Limb (tissue), 2 donors: ENCODE measurements around the gene GRPEL1.
"Not testable (repeated sequence)": the region's sequence is repeated elsewhere in the genome, so short reads cannot be mapped to it uniquely, and the experiment has no call there.

Source experiments
- DNase-seq, 2 donors: peaks; one replicate each; pipeline ENCODE4 v3.0.0-alpha.2; 2016; ENCODE audit errors: extremely low spot score in 2 of 2

GRPEL1 gene

GRCh38 chr4:7092026-7092425 is 24.2 kb upstream of the GRPEL1 start:
- DNase-seq = no peak

GRCh38 chr4:7089213-7089986 is 21.5 kb upstream of the GRPEL1 start:
- DNase-seq = peak in 1 of 2 donors; percentile 2

GRCh38 chr4:7087036-7087435 is 19.2 kb upstream of the GRPEL1 start:
- no peak for DNase-seq

- no peak for DNase-seq
Observed at GRCh38 chr4:7086384-7086783, 18.5 kb upstream of the GRPEL1 start.

GRCh38 chr4:7084564-7084961 is 16.7 kb upstream of the GRPEL1 start:
- not testable (repeated sequence) for DNase-seq

GRCh38 chr4:7083597-7084563 is 16.0 kb upstream of the GRPEL1 start:
- no peak for DNase-seq

GRCh38 chr4:7079909-7080308 is 12.0 kb upstream of the GRPEL1 start:
- not testable (repeated sequence) for DNase-seq

- DNase-seq = not testable (repeated sequence)
Observed at GRCh38 chr4:7079483-7079882, 11.6 kb upstream of the GRPEL1 start.

- no peak for DNase-seq
Observed at GRCh38 chr4:7078025-7078424, 10.2 kb upstream of the GRPEL1 start.

GRCh38 chr4:7077371-7077770 is 9.5 kb upstream of the GRPEL1 start:
- no peak for DNase-seq

- DNase-seq = no peak
Observed at GRCh38 chr4:7076696-7077082, 8.8 kb upstream of the GRPEL1 start.

- DNase-seq = no peak
Observed at GRCh38 chr4:7075962-7076695, 8.3 kb upstream of the GRPEL1 start.

GRCh38 chr4:7074426-7074825 is 6.6 kb upstream of the GRPEL1 start:
- no peak for DNase-seq

- peak in 1 of 2 donors; percentile 56 for DNase-seq
Observed at GRCh38 chr4:7073526-7074390, 5.9 kb upstream of the GRPEL1 start.

- DNase-seq = no peak
Observed at GRCh38 chr4:7073059-7073458, 5.2 kb upstream of the GRPEL1 start.

- peak; percentile 64 to 86 for DNase-seq
Observed at GRCh38 chr4:7070729-7071511, 3.1 kb upstream of the GRPEL1 start.

GRCh38 chr4:7068883-7069282 is 1.0 kb upstream of the GRPEL1 start:
- no peak for DNase-seq

GRCh38 chr4:7068279-7068842 is 497 bp upstream of the GRPEL1 start:
- DNase-seq = no peak

GRCh38 chr4:7067126-7067451 is 775 bp downstream of the GRPEL1 start:
- DNase-seq = no peak

- DNase-seq = no peak
Observed at GRCh38 chr4:7066493-7066892, 1.4 kb downstream of the GRPEL1 start.
